DMS114 treated with DMSO at 0.1 percent for 48 hours (cell line): ENCODE data around the gene NID1.
"Not testable (repeated sequence)": the region's sequence is repeated elsewhere in the genome, so short reads cannot be mapped to it uniquely, and the experiment has no call there.

ENCODE experiments used
- DNase-seq: peaks from one replicate; lab custom pipeline; 2025; ENCODE audit not compliant: unreplicated experiment; lab: John Stamatoyannopoulos, UW

NID1 gene

GRCh38 chr1:235939480-235939775, 125.5 kb downstream of the NID1 start:
- no peak for DNase-seq

GRCh38 chr1:235938709-235939479, 126.0 kb downstream of the NID1 start:
- no peak for DNase-seq

GRCh38 chr1:235937123-235937522, 127.8 kb downstream of the NID1 start:
- no peak for DNase-seq

DNA sequence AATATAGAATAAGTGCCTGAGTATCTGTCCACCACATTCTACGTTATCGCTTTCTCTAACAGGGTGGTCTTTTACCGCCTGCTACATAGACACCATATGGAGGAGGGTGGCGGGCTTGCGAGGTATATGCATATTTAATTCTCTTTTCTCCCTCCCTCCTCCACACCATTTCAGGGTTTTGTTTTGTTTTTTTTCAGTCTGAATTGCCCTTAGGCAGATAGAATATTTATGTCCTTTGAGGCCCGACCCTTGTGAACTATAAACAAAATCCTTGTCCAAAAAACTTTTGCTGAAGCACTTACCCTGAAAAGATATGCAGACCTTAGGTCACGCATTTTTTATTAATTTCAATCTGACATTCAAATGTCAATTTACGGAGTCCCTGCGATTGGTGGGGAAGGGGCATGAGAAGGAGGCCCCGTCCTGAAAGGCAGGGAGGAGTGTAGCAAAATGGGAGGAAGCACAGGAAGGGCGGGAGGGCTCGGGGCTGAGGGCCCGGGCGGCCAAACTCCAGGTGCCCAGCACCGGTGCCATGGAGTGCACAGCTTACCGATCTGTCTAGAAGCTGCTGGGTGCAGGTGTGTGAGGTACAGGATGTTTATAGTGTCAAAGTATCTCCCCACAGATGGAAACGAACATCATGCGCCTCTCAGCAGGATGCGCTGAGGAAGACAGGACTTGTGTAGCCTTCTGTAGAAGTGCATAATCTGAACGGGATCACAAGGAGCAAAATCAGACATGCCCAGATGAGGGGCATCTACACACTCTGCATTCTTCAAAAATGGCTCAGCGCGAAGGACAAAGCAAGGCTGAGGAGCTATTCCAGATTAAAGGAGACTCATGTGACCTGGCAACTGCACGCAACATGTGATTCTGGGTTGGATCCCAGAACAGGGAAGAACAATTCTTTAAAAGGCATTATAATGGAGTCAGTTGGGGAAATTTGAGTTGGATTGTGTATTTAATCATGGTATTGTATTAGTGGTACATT, 129.4 kb downstream of the NID1 start:
- DNase-seq = no peak

- no peak for DNase-seq
Observed at GRCh38 chr1:235933766-235934116, 131.1 kb downstream of the NID1 start.

DNA sequence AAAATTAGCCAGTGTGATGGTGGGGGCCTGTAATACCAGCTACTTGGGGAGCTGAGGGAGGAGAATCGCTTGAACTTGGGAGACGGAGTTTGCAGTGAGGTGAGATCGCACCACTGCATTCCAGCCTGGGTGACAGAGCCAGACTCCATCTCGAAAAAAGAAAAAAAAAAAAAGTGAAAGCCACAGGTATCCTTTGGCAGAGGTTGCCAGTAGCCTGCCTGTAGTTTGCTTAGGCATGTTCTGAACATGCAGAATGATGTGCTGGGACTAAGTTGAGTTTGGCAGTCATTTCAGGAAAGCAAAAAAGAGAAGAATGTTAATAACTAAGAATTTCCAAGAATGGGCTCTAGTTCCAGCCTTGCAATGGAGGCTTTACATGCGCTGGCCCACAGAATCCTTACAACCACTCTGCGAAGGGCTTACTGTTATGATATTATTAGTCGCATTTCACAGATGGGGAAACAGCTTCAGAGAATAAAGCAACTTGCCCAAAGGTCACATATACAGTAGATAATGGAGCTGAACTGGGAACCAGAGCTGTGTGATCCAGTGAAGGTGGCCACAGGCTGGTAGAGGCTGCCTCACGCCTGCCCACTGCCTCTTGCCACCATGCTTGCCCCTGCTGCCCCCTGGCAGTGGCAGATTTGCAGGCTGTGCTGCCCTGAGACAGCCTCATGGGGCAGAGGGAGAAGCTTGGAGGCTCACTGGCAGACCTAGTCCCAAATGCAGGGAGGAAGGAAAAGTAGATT, 131.7 kb downstream of the NID1 start:
- DNase-seq = no peak

GRCh38 chr1:235932090-235932510, 132.8 kb downstream of the NID1 start:
- DNase-seq = no peak

- DNase-seq = no peak
Observed at GRCh38 chr1:235931171-235931738, 133.6 kb downstream of the NID1 start.

DNA sequence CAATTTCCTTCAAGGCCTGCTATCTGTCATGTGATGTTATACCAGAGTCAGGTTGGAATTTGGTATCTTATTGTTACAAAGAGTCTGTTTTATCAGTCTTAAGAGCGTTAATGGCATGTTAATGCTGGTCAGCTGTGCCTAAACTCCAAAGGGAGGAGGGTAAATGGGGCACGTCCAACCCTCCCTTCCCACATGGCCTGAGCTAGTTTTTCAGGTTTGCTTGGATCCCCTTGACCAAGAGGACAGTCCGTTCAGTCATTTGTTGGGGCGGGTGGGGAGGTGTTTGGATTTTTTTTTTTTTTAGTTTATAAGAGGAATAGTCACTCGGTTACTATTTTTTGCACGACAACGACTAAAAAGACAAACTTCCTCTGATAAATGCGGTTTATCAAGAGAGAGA, 134.3 kb downstream of the NID1 start:
- DNase-seq = no peak

DNA sequence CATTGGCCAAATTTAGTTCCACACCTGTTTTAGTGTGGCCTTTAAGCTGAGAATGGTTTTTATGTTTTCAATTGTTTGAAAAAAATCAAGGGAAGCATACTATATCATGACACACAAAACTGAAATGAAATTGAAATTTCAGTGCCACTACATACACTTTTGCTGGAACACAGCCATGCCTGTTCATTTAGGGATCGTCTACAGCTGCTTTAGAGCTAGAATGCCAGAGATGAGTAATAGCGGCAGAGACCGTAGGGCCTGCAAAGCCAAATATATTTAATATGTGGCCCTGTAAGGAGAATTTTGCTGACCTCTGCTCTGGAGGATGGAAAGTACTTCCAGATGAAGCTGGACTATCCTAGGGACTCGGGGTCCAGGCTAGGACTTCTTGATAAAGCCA, 135.7 kb downstream of the NID1 start:
- DNase-seq = no peak

GRCh38 chr1:235928197-235928596, 136.7 kb downstream of the NID1 start:
- DNase-seq = no peak

GRCh38 chr1:235927551-235927950, 137.3 kb downstream of the NID1 start:
- not testable (repeated sequence) for DNase-seq
